H1 (cell line): Measurements from ENCODE around the gene CFAP92. TPM values are rescaled to one million over a fixed set of nuclear protein-coding genes. Genes with fewer than 3 reads are reported as not detected.

Experiments used
- CTCF ChIA-PET: fragments of 300-600 bp; sonication (Branson Sonifier 250); formaldehyde crosslinking; loops from one replicate; lab custom pipeline; 2021; ENCODE audit not compliant: partially characterized antibody; lab: Charles Lee
- POLR2A ChIA-PET: fragments of 300-600 bp; sonication (Branson Sonifier 250); formaldehyde crosslinking; loops from one replicate; lab custom pipeline; 2021; ENCODE audit warnings: inconsistent platforms; ENCODE audit not compliant: partially characterized antibody; lab: Charles Lee
- DNase-seq, 2 experiments: peaks; one replicate each; pipeline versions ENCODE4 v3.0.0 to v3.0.0-alpha.2; 2010 to 2022; ENCODE audit warnings: low spot score in 2 of 2, low read depth in 1 of 2, mixed read lengths in 1 of 2
- FAIRE-seq: peaks from 2 replicates; lab custom pipeline; 2011; peaks lifted over from hg19 to GRCh38; lab: Jason Lieb, UNC
- H2AFZ ChIP-seq: 2 replicates; pipeline ENCODE4 v1.8.1; 2012; ENCODE audit warnings: low read length, inconsistent platforms
- H2AK5ac ChIP-seq: 2 replicates; pipeline ENCODE4 v1.6.1; 2013; ENCODE audit warnings: low read depth, low read length
- H2BK120ac ChIP-seq: replicated peaks from 2 replicates; pipeline ENCODE3; 2013; ENCODE audit warnings: low read depth, low read length, inconsistent platforms
- H2BK12ac ChIP-seq: 2 replicates; pipeline ENCODE4 v1.6.1; 2013; ENCODE audit warnings: low read depth, low read length
- H2BK15ac ChIP-seq: 2 replicates; pipeline ENCODE4 v1.6.1; 2013; ENCODE audit warnings: low read length
- H2BK20ac ChIP-seq: 2 replicates; pipeline ENCODE4 v1.6.1; 2013; ENCODE audit warnings: low read length
- H2BK5ac ChIP-seq: 2 replicates; pipeline ENCODE4 v1.6.1; 2013; ENCODE audit warnings: low read depth, low read length
- H3K14ac ChIP-seq: 2 replicates; pipeline ENCODE4 v1.6.1; 2013; ENCODE audit warnings: inconsistent platforms; ENCODE audit not compliant: insufficient read length
- H3K18ac ChIP-seq: 2 replicates; pipeline ENCODE4 v1.6.1; 2013; ENCODE audit warnings: low read length; ENCODE audit errors: extremely low read depth
- H3K23ac ChIP-seq: 2 replicates; pipeline ENCODE4 v1.6.1; 2013; ENCODE audit warnings: inconsistent platforms; ENCODE audit not compliant: insufficient read length
- H3K23me2 ChIP-seq: 2 replicates; pipeline ENCODE4 v1.6.1; 2013; ENCODE audit warnings: low read depth, low read length
- H3K27ac ChIP-seq: 2 replicates; pipeline ENCODE4 v1.6.1; 2011; ENCODE audit warnings: low read depth, low read length, inconsistent platforms
- H3K27me3 ChIP-seq, 4 experiments: replicated peaks in 1 of 4; 1 replicate in 1 of 4; 2 replicates in 3 of 4; pipeline versions ENCODE4 v1.6.1 to v1.8.1; 2011 to 2013; ENCODE audit warnings: low read length in 3 of 4, mild to moderate bottlenecking in 3 of 4, inconsistent platforms in 2 of 4, mixed read lengths in 2 of 4, moderate library complexity in 1 of 4; ENCODE audit not compliant: control insufficient read depth in 3 of 4, insufficient read depth in 3 of 4; ENCODE audit errors: extremely low read depth in 1 of 4
- H3K36me3 ChIP-seq, 4 experiments: 2 replicates each; pipeline versions ENCODE4 v1.6.1 to v1.8.1; 2011 to 2013; ENCODE audit warnings: mild to moderate bottlenecking in 4 of 4, low read length in 3 of 4, moderate library complexity in 2 of 4, control low read depth in 1 of 4, inconsistent platforms in 1 of 4; ENCODE audit not compliant: insufficient read depth in 4 of 4, control insufficient read depth in 2 of 4
- H3K4ac ChIP-seq: replicated peaks from 2 replicates; pipeline ENCODE3; 2013; ENCODE audit warnings: low read length, low read depth, mixed read lengths, inconsistent platforms; ENCODE audit not compliant: insufficient read length
- H3K4me1 ChIP-seq, 4 experiments: replicated peaks in 1 of 4; 1 replicate in 1 of 4; 2 replicates in 3 of 4; pipeline versions ENCODE4 v1.6.1 to v1.8.1; 2011 to 2013; ENCODE audit warnings: low read length in 3 of 4, inconsistent platforms in 2 of 4, mixed read lengths in 1 of 4; ENCODE audit not compliant: insufficient read depth in 4 of 4, control insufficient read depth in 3 of 4
- H3K4me2 ChIP-seq, 2 experiments: 2 replicates each; pipeline versions ENCODE4 v1.6.1 to v1.8.1; 2011 to 2013; ENCODE audit warnings: low read depth in 2 of 2, low read length in 2 of 2, control low read depth in 1 of 2, inconsistent platforms in 1 of 2, mild to moderate bottlenecking in 1 of 2; ENCODE audit not compliant: insufficient read depth in 1 of 2
- H3K4me3 ChIP-seq, 4 experiments: fragments of 200-600, 300-600 bp in 1 of 4; sonication (generic), shearing (Covaris generic), sonication (Bioruptor Twin) in 1 of 4; 2 replicates each; pipeline versions ENCODE4 v1.5.1 to v1.8.1; 2011 to 2016; ENCODE audit warnings: low read length in 4 of 4, low read depth in 3 of 4, control low read depth in 2 of 4, inconsistent platforms in 2 of 4, mild to moderate bottlenecking in 2 of 4, mixed read lengths in 1 of 4, moderate library complexity in 1 of 4; ENCODE audit not compliant: insufficient read depth in 2 of 4; ENCODE audit errors: extremely low read depth in 1 of 4
- H3K56ac ChIP-seq: replicated peaks from 2 replicates; pipeline ENCODE3; 2013; ENCODE audit warnings: low read depth, mild to moderate bottlenecking, mixed read lengths, low read length, inconsistent platforms; ENCODE audit not compliant: insufficient read length
- H3K79me1 ChIP-seq: 2 replicates; pipeline ENCODE4 v1.6.1; 2013; ENCODE audit warnings: low read depth, low read length, control low read depth
- H3K79me2 ChIP-seq, 2 experiments: 2 replicates each; pipeline versions ENCODE4 v1.6.1 to v1.8.1; 2012 to 2013; ENCODE audit warnings: low read length in 2 of 2, mild to moderate bottlenecking in 2 of 2, inconsistent platforms in 1 of 2; ENCODE audit not compliant: insufficient read depth in 2 of 2, control insufficient read depth in 1 of 2
- H3K9ac ChIP-seq, 4 experiments: replicated peaks in 1 of 4; 1 replicate in 1 of 4; 2 replicates in 3 of 4; pipeline versions ENCODE4 v1.6.1 to v1.8.1; 2011 to 2013; ENCODE audit warnings: low read depth in 3 of 4, low read length in 3 of 4, control low read depth in 2 of 4, mild to moderate bottlenecking in 2 of 4, moderate library complexity in 2 of 4, inconsistent platforms in 1 of 4; ENCODE audit errors: extremely low read depth in 1 of 4
- H3K9me3 ChIP-seq, 2 experiments: 2 replicates each; pipeline versions ENCODE4 v1.6.1 to v1.8.1; 2012 to 2013; ENCODE audit warnings: mild to moderate bottlenecking in 2 of 2, moderate library complexity in 2 of 2, control low read depth in 1 of 2, inconsistent platforms in 1 of 2, low read depth in 1 of 2, low read length in 1 of 2, mixed read lengths in 1 of 2; ENCODE audit not compliant: insufficient read depth in 2 of 2
- H4K20me1 ChIP-seq, 2 experiments: replicated peaks in 1 of 2; 2 replicates each; pipeline versions ENCODE3 to v1.8.1; 2011 to 2013; ENCODE audit warnings: inconsistent platforms in 2 of 2, low read length in 2 of 2, mild to moderate bottlenecking in 1 of 2; ENCODE audit not compliant: insufficient read depth in 2 of 2, control insufficient read depth in 1 of 2
- H4K5ac ChIP-seq: 2 replicates; pipeline ENCODE4 v1.6.1; 2013; ENCODE audit warnings: low read length, low read depth, mixed read lengths, inconsistent platforms; ENCODE audit not compliant: insufficient read length
- H4K8ac ChIP-seq: 2 replicates; pipeline ENCODE4 v1.8.0; 2013; ENCODE audit warnings: mild to moderate bottlenecking, moderate library complexity, low read length, inconsistent platforms; ENCODE audit not compliant: insufficient read depth; ENCODE audit errors: extremely low read depth
- H4K91ac ChIP-seq: replicated peaks from 2 replicates; pipeline ENCODE3; 2013; ENCODE audit warnings: low read length, mixed read lengths, inconsistent platforms; ENCODE audit not compliant: insufficient read length
- ASH2L ChIP-seq: fragments of 200-600, 300-600 bp; sonication (generic); IDR thresholded peaks from one replicate; pipeline ENCODE4 v1.7.1; 2017; ENCODE audit warnings: low read length
- BRCA1 ChIP-seq: IDR thresholded peaks from 2 replicates; pipeline ENCODE4 v1.6.1; 2012; ENCODE audit warnings: low read depth, low read length, improper control_type of control experiment
- CTBP2 ChIP-seq: IDR thresholded peaks from 2 replicates; pipeline ENCODE4 v1.7.0; 2011; ENCODE audit warnings: borderline replicate concordance, mild to moderate bottlenecking, moderate library complexity, mixed read lengths, low read length; ENCODE audit not compliant: insufficient read depth, insufficient read length
- EZH2 ChIP-seq: fragments of 200-600 bp; sonication (generic); IDR thresholded peaks from 2 replicates; pipeline ENCODE4 v1.7.1; 2012; ENCODE audit warnings: low read depth, mild to moderate bottlenecking, moderate library complexity, low read length, inconsistent platforms; ENCODE audit not compliant: severe bottlenecking
- HDAC2 ChIP-seq, 2 experiments: fragments of 300-600 bp in 1 of 2; sonication (generic) in 1 of 2; IDR thresholded peaks; 2 replicates each; pipeline ENCODE4 v1.6.1; 2011 to 2012; ENCODE audit warnings: low read depth in 2 of 2, low read length in 2 of 2, mild to moderate bottlenecking in 2 of 2, moderate library complexity in 2 of 2, borderline replicate concordance in 1 of 2, inconsistent platforms in 1 of 2
- JUND ChIP-seq: IDR thresholded peaks from 2 replicates; pipeline ENCODE4 v1.6.1; 2011; ENCODE audit warnings: mild to moderate bottlenecking, improper control_type of control experiment, low read length
- MAFK ChIP-seq: IDR thresholded peaks from 2 replicates; pipeline ENCODE4 v1.6.1; 2012; ENCODE audit warnings: low read depth, mild to moderate bottlenecking, improper control_type of control experiment, low read length
- POLR2A ChIP-seq, 2 experiments: IDR thresholded peaks; 1 replicate in 1 of 2; 2 replicates in 1 of 2; pipeline ENCODE4 v1.6.1; 2011; ENCODE audit warnings: low read depth in 2 of 2, low read length in 2 of 2, mild to moderate bottlenecking in 2 of 2; ENCODE audit errors: control extremely low read depth in 1 of 2
- SAP30 ChIP-seq: fragments of 300-600 bp; sonication (generic); IDR thresholded peaks from 2 replicates; pipeline ENCODE4 v1.7.1; 2012; ENCODE audit warnings: low read length, moderate library complexity, mild to moderate bottlenecking, inconsistent platforms; ENCODE audit not compliant: insufficient read depth, insufficient replicate concordance
- WGBS, 2 experiments: shearing (Covaris generic) in 1 of 2; methylation state at CpG; one replicate each; pipeline versions ENCODE4 v1.1.6 to v1.1.7; 2013 to 2015; ENCODE audit warnings: low lambda C conversion rate in 2 of 2, mixed read lengths in 2 of 2, inconsistent platforms in 1 of 2, low coverage in 1 of 2, missing lambda C conversion rate in 1 of 2; ENCODE audit not compliant: insufficient replicate concordance in 2 of 2, insufficient coverage in 1 of 2, insufficient read length in 1 of 2; ENCODE audit errors: extremely low coverage in 1 of 2, missing lambda C conversion rate in 1 of 2; 5-methylcytosine and 5-hydroxymethylcytosine counted together
- polyA plus RNA-seq, 7 experiments: library from polyadenylated mRNA; depleted of rRNA in 3 of 7; stranded (reverse) in 5 of 7; unstranded in 2 of 7; fragments of >200 nt in 5 of 7; fragments of 200-250 nt in 2 of 7; gene quantifications; 1 replicate in 5 of 7; 2 replicates in 1 of 7; 4 replicates in 1 of 7; pipeline versions ENCODE4 v1.2.1 to v1.2.3, GENCODE V29; 2011 to 2013; ENCODE audit warnings: missing spikeins in 2 of 7, mixed read lengths in 2 of 7
- total RNA-seq: library from RNA; stranded (reverse); fragmentation: NEBNext Ultra II Directional; extraction: Animal tissue kit (Norgen Biotek cat#: 25700); gene quantifications from 2 replicates; pipeline ENCODE4 v1.2.1, GENCODE V29; 2021
- TF ChIP-seq, protein P1 (sequence below): IDR thresholded peaks from 2 replicates; pipeline ENCODE4 v1.6.1; 2012; ENCODE audit warnings: inconsistent platforms

CFAP92 gene
- total and polyA plus RNA-seq, 2 of the 8 experiments (the other 6 are each of a cell fraction or from before 2014, with no cell fraction given), result 0.77 to 2.0 TPM

DNA sequence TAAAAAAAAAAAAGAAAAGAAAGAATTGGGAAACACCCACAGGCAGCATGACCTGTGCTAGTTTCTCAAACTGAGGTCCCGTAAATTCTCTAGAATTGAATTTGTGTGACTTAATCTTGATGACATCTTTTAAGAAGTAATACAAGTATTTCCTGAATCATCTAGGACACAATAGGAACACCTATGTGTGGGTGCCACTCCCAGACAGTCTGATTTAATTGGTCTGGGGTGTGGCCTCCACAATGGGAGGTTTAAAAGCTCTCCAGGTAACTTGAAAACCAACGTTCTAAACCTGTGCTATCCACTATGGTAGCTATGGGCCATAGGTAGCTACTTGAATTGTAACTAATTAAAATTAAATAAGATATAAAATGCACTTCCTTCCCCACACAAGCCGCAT, 28.1 kb downstream of the CFAP92 start:
- H3K23ac ChIP-seq, result no peak overlapping the region
- no peak overlapping the region for H2BK120ac ChIP-seq
- DNase-seq (no peak), FAIRE-seq (no peak)
- no peak overlapping the region for H3K4me3 ChIP-seq
- H3K4me1 ChIP-seq, result no peaks in the 10 kb centered on the region
- no peaks in the 10 kb centered on the region for H4K20me1 ChIP-seq
- no peaks in the 10 kb centered on the region for H3K79me2 ChIP-seq
- no peak overlapping the region for H4K5ac ChIP-seq
- no peak overlapping the region for H3K14ac ChIP-seq
- H2BK12ac ChIP-seq, result no peak overlapping the region
- no peak overlapping the region for H2BK5ac ChIP-seq
- H3K9me3 ChIP-seq, result no peaks in the 10 kb centered on the region
- H4K8ac ChIP-seq, result no peak overlapping the region
- no peak overlapping the region for H2BK15ac ChIP-seq
- H3K18ac ChIP-seq, result no peak overlapping the region
- H3K27me3 ChIP-seq, result no peaks in the 10 kb centered on the region; a peak in 1 of 7 replicates
- H2BK20ac ChIP-seq, result no peak overlapping the region
- H3K23me2 ChIP-seq, result no peaks in the 10 kb centered on the region
- no peak overlapping the region for H3K4ac ChIP-seq
- H2AFZ ChIP-seq, result no peak overlapping the region
- H2AK5ac ChIP-seq, result no peak overlapping the region
- no peak overlapping the region for H3K4me2 ChIP-seq
- TF ChIP-seq EZH2, result no peak
- no peak for TF ChIP-seq ASH2L
- no peak for TF ChIP-seq JUND
- TF ChIP-seq SAP30, result no peak
- TF ChIP-seq POLR2A (IDR thresholded peaks at IDR 0.05; ENCODE audit: control extremely low read depth in 1 of 2, low read depth in 2 of 2, low read length in 2 of 2), result no peak
- TF ChIP-seq HDAC2 (IDR thresholded peaks at IDR 0.05; ENCODE audit: borderline replicate concordance in 1 of 2, low read depth in 2 of 2, low read length in 2 of 2), result no peak
- no peak for TF ChIP-seq CTBP2
- no peak for TF ChIP-seq MAFK
- TF ChIP-seq BRCA1, result no peak
- TF ChIP-seq, protein P1, sequence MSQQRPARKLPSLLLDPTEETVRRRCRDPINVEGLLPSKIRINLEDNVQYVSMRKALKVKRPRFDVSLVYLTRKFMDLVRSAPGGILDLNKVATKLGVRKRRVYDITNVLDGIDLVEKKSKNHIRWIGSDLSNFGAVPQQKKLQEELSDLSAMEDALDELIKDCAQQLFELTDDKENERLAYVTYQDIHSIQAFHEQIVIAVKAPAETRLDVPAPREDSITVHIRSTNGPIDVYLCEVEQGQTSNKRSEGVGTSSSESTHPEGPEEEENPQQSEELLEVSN, result no peak
- TF ChIP-seq, all 59 proteins: peak for 0
- CTCF ChIA-PET, result interaction anchor here (0.8 to 1.0 kb wide), 2 partner anchors 88 to 230 kb away, joined by 3 read pairs; no protein-coding TSS in a partner anchor
- Histone ChIP-seq H3K79me1 (no peaks in the 10 kb centered on the region), H3K27ac (no peak overlapping the region), H4K91ac (no peak overlapping the region), H3K56ac (no peak overlapping the region), H3K9ac (no peak overlapping the region), H3K36me3 (no peaks in the 10 kb centered on the region)
- 87% methylated on average over 3 of the region's 3 CpGs; no CpG with 5 or more reads in 1 of the 2 experiments for WGBS, 2 experiments
- POLR2A ChIA-PET, result no interaction called here
